ENCODE measurements around the gene INSR.

INSR gene

GRCh38 chr19:7172794-7173193 lies 121.4 kb downstream of the INSR start:
- DNase-seq, result no peak
- intact Hi-C loops (cut with DNase I), result no loop called here

GRCh38 chr19:7170983-7171382 lies 123.2 kb downstream of the INSR start:
- intact Hi-C loops (cut with DNase I), result no loop called here
- no peak for DNase-seq

GRCh38 chr19:7168941-7169340 lies 125.3 kb downstream of the INSR start:
- no peak for DNase-seq
- intact Hi-C loops (cut with DNase I), result no loop called here

- intact Hi-C loops (cut with DNase I), result no loop called here
- DNase-seq, result no peak
Observed at GRCh38 chr19:7161292-7161691, 132.9 kb downstream of the INSR start.

GRCh38 chr19:7159105-7159933 lies 134.9 kb downstream of the INSR start:
- DNase-seq, result peak in 1 of 42 donors; percentile 25
- intact Hi-C loops (cut with DNase I), result no loop called here

- intact Hi-C loops (cut with DNase I), result no loop called here
Observed at GRCh38 chr19:7153022-7153421, 141.2 kb downstream of the INSR start.

GRCh38 chr19:7152568-7152967 lies 141.6 kb downstream of the INSR start:
- intact Hi-C loops (cut with DNase I), result no loop called here
- no peak for DNase-seq

More at GRCh38 chr19:7153022-7153421, 141.2 kb downstream of the INSR start:
- no peak for DNase-seq

GRCh38 chr19:7149956-7150705 lies 144.1 kb downstream of the INSR start:
- DNase-seq, result no peak
- intact Hi-C loops (cut with DNase I), result loop anchor here (5.0 kb wide), 1 partner anchor 192 kb away; no protein-coding TSS in a partner anchor

GRCh38 chr19:7147119-7147675 lies 147.0 kb downstream of the INSR start:
- intact Hi-C loops (cut with DNase I), result loop anchor here (5.0 kb wide), 1 partner anchor 195 kb away; no protein-coding TSS in a partner anchor
- DNase-seq, result peak in 1 of 42 donors; percentile 1

- intact Hi-C loops (cut with DNase I), result loop anchor here (5.0 kb wide), 1 partner anchor 196 kb away; no protein-coding TSS in a partner anchor
- DNase-seq, result peak in 1 of 42 donors; percentile 18
Observed at GRCh38 chr19:7146086-7146485, 148.1 kb downstream of the INSR start.

- intact Hi-C loops (cut with DNase I), result loop anchor here (5.0 kb wide), 1 partner anchor 197 kb away; no protein-coding TSS in a partner anchor
Observed at GRCh38 chr19:7145494-7145893, 148.7 kb downstream of the INSR start.

GRCh38 chr19:7142771-7143170 lies 151.4 kb downstream of the INSR start:
- intact Hi-C loops (cut with DNase I), result no loop called here

More at GRCh38 chr19:7145494-7145893, 148.7 kb downstream of the INSR start:
- DNase-seq, result no peak

GRCh38 chr19:7140137-7140536 lies 154.1 kb downstream of the INSR start:
- intact Hi-C loops (cut with DNase I), result no loop called here
- DNase-seq, result no peak

More at GRCh38 chr19:7142771-7143170, 151.4 kb downstream of the INSR start:
- DNase-seq, result no peak

- intact Hi-C loops (cut with DNase I), result no loop called here
Observed at GRCh38 chr19:7139095-7139494, 155.1 kb downstream of the INSR start.

GRCh38 chr19:7138402-7138801 lies 155.8 kb downstream of the INSR start:
- DNase-seq, result no peak
- intact Hi-C loops (cut with DNase I), result no loop called here

More at GRCh38 chr19:7139095-7139494, 155.1 kb downstream of the INSR start:
- no peak for DNase-seq

- DNase-seq, result peak in 1 of 42 donors; percentile 14
- intact Hi-C loops (cut with DNase I), result no loop called here
Observed at GRCh38 chr19:7137120-7137519, 157.1 kb downstream of the INSR start.

- intact Hi-C loops (cut with DNase I), result no loop called here
Observed at GRCh38 chr19:7132054-7132453, 162.2 kb downstream of the INSR start.

GRCh38 chr19:7130043-7130442 lies 164.2 kb downstream of the INSR start:
- no peak for DNase-seq
- intact Hi-C loops (cut with DNase I), result no loop called here

More at GRCh38 chr19:7132054-7132453, 162.2 kb downstream of the INSR start:
- no peak for DNase-seq

- intact Hi-C loops (cut with DNase I), result no loop called here
- peak in 1 of 42 donors; percentile 12 for DNase-seq
Observed at GRCh38 chr19:7126132-7126531, 168.1 kb downstream of the INSR start.

GRCh38 chr19:7125221-7125620 lies 169.0 kb downstream of the INSR start:
- intact Hi-C loops (cut with DNase I), result no loop called here
- peak in 1 of 42 donors; percentile 35 for DNase-seq

Measured in head of caudate nucleus (tissue), 42 donors.